GM12878 (cell line): Measurements from ENCODE around the gene TCF7L1.

Experiments used
- ATF7 ChIP-seq: fragments of 450-650 bp; IDR thresholded peaks from 2 replicates; pipeline ENCODE4 v1.6.1; 2016; ENCODE audit warnings: low read depth, mild to moderate bottlenecking
- RAD21 ChIP-seq: IDR thresholded peaks from 2 replicates; pipeline ENCODE4 v1.6.1; 2011; ENCODE audit warnings: mild to moderate bottlenecking, low read depth, low read length, moderate library complexity; ENCODE audit not compliant: insufficient read depth
- SREBF2 ChIP-seq: IDR thresholded peaks from 2 replicates; pipeline ENCODE4 v1.6.1; 2012; ENCODE audit warnings: mild to moderate bottlenecking, low read length
- SRF ChIP-seq, 2 experiments: IDR thresholded peaks; 2 replicates each; pipeline ENCODE4 v1.6.1; 2011; ENCODE audit warnings: low read depth in 2 of 2, low read length in 2 of 2, mild to moderate bottlenecking in 1 of 2, moderate library complexity in 1 of 2

- TF ChIP-seq SRF (IDR thresholded peaks at IDR 0.05; ENCODE audit: low read depth in 2 of 2, low read length in 2 of 2) (no peak), SREBF2 (no peak), ATF7 (no peak), RAD21 (no peak)
Measured at GRCh38 chr2:85131116-85131515, 2.1 kb upstream of the TCF7L1 start.
